NCI-H82 treated with DMSO at 0.1 percent for 48 hours (cell line): Measurements from ENCODE around the gene ATF7IP2.
"Not testable (repeated sequence)": the region's sequence is repeated elsewhere in the genome, so short reads cannot be mapped to it uniquely, and the experiment has no call there.

ENCODE experiments used
- DNase-seq: peaks from one replicate; lab custom pipeline; 2025; ENCODE audit not compliant: unreplicated experiment; lab: John Stamatoyannopoulos, UW

Gene ATF7IP2

DNA sequence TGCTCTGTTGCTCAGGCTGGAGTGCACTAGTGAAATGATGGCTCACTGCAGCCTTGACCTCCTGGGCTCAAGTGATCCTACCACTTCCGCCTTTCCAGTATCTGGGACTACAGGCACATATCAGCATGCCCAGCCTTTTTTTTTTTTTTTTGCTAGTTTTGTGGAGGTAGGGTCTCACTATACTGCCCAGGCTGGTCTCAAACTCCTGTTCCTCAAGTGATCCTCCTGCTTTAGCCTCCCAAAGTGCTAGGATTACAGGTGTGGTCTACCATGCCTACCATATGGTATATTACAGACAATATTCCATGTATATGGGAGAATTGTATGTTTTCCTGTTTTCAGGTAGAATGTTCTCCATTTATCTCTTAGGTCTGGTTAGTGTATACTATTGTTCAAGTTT is 12.3 kb upstream of the ATF7IP2 start:
- no peak for DNase-seq

DNA sequence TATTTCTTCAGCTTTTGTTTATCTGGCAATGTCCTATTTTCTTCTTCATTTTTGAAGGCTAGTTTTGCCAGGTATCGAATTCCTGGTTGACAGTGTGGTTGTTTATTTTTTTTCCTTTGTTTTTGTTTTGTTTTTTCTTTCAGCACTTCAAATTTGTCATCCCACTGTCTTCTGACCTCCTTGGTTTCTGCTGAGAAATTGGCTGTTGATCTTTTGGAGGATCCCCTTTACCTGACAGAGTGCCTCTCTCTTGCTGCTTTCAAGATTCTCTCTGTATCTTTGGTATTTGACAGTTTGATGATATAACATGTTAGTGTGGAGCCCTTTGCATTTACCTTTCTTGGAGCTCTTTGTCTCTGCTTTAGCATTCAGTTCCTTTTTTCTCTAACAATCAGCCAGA is 9.6 kb upstream of the ATF7IP2 start:
- no peak for DNase-seq

DNA sequence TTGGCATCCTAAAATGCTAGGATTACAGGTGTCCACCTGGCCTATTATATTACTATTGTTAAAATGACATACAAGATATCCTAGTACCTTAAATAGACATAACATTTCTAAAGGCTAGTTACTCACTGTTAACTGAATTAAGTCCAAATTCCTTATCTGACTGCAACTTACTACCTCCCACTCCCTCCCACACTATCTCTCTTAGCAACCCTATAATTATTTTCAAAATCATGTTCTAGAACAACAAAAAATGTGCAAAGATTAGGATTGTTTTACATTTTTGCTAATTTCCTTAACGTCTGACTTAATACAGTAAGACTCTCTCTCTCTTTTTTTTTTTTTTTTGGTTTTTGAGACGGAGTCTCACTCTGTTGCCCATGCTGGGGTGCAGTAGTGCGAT is 2.2 kb upstream of the ATF7IP2 start:
- no peak for DNase-seq

DNA sequence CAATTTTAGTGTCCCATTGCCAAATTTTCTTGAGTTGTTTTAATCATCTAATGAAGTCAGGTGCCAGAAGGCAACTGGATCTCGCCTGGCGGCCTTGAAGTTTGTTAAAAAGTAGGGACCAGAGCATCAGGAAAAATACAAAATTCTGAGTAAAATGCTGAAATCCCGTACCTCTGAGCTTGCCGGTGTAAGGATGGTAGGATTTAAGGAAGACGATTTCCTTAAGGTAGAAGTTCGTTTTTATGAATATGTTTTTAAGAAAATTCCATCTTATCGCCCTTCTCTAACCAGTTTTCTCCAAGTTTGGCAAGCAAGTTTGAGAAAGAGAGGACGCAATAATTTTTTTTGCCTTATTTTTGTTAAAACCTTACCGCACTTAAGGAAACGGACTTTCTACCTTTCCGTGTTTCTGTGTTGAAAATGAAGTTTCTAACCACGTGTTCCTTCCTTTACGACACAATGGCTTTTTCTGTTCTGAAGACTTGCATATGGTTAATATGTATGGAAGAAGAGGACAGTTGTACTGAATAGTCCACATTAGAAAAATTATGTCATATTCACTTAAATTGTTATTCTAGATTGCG is 748 bp downstream of the ATF7IP2 start:
- no peak for DNase-seq

DNA sequence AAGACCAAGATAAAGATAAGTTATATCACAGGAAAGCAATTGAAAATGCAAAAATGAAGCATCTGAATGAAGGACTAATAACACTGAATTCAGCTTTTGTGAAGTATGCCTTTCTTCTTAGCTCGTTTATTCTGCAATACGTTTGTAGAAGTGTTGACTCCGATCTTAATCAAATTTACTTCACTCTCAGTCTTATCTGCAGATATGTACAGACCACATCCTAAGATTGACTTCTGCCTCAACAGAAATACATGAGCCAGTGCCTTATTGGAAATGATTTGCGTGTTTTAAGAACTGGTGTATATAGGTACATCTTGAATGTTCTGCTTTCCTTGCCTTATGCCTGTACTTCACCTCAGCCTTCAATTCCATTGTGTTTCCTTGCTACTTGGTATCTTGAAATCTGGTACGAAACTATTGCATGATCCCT is 1.3 kb downstream of the ATF7IP2 start:
- no peak for DNase-seq

DNA sequence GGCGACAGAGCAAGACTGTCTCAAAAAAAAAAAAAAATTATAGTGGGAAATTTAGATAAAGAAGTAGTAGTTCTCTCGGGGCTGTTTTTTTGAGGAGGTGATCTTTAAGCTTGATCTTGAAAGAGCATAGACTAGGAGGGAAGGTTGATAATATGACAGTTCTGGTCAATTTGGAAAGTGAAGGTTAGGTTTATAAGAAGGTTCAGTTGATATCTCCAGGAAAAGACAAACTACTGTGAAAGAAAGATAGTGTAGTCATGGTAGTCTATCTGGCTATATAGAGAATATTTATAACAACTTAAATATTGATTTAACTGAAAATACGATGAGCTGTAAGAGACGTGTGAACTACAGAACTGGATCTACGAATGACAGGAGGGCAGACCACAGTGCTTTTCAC is 3.1 kb downstream of the ATF7IP2 start:
- no peak for DNase-seq

DNA sequence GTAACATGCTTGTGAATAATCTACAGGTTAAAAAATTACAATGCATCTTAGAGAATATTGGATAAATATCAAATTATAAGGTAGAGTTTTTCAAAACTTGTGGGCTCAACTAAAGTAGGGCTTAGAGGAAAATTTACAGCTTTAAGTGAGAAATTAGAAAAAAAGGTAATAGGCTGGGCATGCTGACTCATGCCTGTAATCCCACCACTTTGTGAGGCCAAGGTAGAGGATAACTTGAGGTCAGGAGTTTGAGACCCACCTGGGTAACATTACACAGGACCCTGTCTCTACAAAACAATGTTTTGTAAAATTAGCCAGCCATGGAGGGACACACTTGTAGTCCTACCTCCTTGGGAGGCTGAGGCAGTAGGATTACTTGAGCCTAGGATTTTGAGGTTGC is 4.5 kb downstream of the ATF7IP2 start:
- DNase-seq, result no peak

DNA sequence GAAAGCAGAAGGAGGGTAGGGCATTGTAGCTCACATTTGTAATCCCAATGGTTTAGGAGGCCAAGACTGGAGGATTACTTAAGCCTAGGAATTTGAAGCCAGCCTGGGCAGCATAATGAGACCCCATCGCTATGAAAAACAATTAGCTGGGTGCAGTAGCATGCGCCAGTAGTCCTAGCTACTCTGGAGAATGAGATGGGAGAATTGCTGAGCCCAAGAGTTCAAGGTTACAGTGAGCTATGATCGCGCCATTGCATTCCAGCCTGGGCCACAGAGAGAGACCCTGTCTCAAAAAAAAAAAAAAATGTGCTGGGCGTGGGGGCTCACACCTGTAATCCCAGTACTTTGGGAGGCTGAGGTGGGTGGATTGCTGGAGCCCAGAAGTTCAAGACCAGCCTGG is 5.0 kb downstream of the ATF7IP2 start:
- DNase-seq, result no peak

DNA sequence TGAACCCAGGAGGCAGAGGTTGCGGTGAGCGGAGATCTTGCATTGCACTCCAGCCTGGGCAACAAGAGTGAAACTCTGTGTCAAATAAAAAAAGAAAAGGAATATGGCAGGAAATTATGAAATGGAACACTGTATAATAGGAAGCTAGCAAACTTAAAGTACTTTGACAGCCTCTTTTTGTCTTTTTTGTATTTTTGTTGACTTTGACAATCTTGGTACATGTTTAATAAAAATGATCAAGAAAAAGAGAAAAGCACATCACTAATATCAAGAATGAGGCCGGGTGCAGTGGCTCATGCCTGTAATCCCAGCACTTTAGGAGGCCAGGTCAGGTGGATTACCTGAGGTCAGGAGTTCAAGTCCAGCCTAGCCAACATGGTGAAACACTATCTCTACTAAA is 5.5 kb downstream of the ATF7IP2 start:
- no peak for DNase-seq

DNA sequence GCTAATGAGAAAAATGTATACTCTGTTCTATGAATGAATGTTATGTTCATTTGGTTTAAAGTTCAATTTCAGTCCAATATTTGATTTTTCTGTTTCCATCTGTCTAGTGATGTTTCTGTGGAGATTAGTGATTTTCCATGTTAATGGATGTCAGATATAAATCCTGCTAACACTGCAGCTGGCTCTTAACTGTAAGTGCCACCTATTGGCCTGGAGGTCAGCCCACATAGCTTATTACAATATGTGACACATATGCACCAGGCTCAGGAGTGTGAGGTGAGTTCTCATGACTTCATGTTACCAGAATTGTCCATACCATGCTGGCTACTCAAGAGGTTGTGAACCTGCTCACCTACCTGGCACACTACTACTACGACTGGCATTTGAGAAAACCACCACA is 17.1 kb downstream of the ATF7IP2 start:
- no peak for DNase-seq

DNA sequence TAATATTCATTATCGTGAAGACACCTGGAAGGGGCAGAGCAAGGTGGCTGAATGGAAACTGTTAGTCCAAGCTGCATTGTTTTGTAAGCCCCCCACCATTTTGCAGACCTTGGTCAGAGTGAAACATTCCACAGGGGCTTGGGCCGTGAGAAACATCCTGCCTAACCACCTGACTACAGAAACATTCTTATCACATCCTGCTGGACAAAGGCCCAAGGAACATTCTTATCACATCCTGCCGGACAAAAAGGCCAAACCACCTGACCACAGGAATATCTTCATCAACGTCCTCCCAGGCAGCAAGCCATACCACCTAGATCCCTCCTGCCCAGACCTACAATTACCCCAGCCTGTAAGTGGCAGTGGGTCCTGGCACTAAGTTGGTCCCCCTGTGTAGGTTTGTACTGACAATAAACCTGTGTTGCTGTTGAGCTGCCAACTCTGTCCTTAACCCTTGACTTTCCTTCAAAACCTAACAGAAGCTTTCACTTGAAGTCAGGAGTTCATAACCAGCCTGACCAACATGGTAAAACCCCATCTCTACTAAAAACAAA is 19.6 kb downstream of the ATF7IP2 start:
- DNase-seq, result no peak

DNA sequence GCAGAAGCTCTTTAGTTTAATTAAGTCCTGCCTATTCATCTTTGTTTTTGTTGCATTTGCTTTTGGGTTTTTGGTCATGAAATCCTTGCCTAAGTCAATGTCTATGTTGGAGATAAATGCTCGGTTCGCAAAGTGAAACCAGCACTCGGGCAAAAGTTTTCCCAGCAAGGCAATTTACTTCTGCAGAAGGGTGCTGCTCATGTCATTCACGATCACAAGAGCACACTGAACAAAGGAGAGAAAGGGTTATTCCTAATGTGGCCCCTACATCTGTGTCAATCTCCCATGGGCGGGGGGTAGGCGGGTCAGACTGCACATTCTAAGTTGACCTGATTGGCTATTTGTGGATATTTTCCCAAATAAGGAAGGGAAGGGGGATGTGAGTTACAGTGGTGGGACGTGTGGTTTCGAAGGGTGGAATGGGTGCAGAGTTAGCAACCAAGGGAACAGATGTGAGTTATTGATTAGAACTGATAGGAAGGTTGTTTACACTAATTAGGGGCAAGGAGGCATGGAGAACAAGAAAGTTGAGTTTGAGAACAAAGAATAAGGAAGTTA is 23.0 kb downstream of the ATF7IP2 start:
- no peak for DNase-seq

DNA sequence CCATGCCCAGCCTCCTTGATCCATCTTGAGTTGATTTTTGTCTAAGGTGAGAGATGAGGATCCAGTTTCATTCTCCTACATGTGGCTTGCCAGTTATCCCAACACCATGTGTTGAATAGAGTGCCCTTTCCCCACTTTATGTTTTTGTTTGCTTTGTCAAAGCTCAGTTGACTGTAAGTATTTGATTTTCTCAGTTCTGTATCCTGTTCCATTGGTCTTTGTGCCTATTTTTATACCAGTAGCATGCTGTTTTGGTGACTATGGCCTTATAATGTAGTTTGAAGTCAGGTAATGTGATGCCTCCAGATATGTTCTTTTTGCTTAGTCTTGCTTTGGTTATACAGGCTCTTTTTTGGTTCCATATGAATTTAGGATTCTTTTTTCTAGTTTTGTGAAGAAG is 23.9 kb downstream of the ATF7IP2 start:
- DNase-seq, result not testable (repeated sequence)

DNA sequence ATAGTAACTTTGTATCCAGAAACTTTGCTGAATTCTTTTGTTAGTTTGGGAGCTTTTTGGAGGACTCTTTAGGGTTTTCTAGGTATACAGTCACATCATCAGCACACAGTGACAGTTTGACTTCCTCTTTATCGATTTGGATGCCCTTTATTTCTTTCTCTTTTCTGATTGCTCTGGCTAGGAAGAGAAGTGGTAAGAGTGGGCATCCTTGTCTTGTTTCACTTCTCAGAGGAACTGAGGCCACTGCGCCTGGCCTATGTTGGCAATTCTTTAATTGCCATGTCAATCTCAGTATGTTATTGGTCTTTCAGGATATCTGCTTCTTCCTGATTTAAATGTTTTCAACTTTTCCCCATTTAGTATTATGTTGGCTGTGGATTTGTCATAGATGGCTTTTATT is 24.6 kb downstream of the ATF7IP2 start:
- DNase-seq, result no peak

DNA sequence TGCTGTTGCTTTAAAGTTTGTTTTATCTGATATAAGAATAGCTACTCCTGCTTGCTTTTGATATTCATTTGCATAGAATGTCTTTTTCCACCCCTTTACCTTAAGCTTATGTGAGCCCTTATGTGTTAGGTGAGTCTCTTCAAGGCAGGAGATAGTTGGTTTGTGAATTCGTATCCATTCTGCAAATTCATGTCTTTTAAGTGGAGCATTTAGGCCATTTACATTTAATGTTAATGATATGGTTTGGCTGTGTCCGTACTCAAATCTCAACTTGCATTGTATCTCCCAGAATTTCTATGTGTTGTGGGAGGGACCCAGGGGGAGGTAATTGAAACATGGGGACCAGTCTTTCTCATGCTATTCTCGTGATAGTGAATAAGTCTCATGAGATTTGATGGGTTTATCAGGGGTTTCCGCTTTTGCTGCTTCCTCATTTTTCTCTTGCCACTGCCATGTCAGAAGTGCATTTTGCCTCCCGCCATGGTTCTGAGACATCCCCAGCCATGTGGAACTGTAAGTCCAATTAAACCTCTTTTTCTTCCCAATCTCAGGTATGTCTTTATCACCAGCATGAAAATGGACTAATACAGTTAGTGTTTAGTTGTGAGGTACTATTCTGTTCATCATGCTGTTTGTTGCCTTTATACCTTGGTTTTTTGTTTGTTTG is 27.2 kb downstream of the ATF7IP2 start:
- DNase-seq, result no peak

DNA sequence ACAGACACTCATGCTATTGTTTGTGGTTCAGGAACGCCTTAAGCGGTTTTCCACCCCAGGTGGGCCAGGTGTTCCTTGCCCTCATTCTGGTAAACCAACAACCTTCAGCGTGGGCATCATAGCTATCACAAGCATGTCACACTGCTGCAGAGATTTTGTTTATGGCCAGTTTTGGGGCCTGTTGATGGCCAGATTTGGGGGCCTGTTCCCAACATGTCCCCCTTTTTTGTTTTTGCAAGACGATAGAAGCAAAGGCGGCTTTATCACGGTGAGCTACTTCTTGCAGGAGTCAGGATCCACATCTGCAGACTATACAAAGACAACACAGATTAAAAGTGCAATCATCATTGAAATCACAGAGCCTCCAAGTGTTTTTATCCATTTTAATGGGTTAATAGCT is 32.3 kb downstream of the ATF7IP2 start:
- DNase-seq, result not testable (repeated sequence)

DNA sequence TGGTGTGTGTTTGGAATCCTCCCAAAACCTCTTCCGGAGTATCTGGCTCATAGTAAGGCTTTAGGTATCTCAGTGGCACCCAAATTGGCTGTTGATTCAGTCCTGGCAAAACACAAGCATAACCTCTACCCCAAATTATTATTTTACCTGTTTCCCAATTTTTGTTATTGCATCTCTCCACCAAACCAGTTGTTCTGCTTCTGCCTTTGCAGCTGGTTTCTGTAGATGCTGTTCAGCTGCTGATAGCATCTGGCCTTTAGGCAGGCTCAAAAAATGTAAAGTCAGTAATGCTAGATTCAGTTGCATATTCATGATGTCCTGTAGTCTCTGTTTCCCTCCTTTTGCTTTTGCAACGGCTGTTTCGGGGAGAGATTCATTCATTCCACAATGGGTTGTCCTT is 33.8 kb downstream of the ATF7IP2 start:
- no peak for DNase-seq

DNA sequence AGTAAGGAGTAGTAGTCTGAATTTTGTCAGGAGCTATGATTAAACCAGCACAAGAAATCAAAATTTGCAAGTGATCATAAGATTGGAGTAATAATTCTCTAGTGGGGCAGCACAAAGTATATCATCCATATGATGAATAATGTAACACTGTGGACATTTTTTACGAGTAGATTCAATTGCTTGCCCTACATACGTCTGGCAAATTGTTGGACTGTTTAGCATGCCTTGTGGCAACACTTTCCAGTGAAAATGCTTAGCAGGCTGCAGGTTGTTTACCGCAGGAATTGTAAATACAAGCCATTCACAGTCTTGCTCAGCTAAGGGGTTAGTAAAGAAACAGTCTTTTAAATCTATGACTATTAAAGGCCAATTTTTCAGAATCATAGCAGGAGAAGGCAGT is 35.7 kb downstream of the ATF7IP2 start:
- no peak for DNase-seq

DNA sequence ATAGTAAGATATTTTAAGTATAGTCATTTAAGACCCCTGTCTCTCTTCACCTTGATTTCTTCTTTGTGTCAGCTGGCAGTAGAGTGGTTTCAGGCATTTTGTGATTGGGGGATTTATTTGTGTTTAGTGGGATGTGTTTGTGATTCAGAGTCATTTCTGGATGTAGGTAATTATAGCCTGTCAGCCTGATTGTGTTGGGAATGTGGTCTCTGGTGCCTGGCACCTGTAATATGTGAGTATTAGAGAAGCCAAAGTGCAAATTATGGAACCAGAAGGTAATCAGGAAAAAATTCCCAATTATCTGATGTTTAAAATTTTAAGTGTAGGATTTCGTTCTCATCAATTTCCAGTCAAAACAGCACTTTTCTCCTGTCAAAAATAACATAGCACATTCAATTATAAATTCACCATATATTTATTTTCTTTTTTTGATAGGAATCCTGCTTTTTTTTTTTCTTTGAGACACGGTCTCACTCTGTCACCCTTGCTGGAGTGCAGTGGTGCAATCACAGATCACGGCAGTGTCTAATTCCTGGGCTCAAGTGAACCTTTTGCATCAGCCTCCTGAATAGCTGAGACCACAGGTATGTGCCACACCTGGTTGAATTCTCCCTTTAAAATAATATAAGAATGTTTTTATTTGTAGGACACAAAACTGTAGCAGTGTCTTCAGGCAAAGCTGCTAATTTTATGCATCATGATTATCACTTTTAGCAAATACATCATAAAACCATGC is 42.7 kb downstream of the ATF7IP2 start:
- no peak for DNase-seq

DNA sequence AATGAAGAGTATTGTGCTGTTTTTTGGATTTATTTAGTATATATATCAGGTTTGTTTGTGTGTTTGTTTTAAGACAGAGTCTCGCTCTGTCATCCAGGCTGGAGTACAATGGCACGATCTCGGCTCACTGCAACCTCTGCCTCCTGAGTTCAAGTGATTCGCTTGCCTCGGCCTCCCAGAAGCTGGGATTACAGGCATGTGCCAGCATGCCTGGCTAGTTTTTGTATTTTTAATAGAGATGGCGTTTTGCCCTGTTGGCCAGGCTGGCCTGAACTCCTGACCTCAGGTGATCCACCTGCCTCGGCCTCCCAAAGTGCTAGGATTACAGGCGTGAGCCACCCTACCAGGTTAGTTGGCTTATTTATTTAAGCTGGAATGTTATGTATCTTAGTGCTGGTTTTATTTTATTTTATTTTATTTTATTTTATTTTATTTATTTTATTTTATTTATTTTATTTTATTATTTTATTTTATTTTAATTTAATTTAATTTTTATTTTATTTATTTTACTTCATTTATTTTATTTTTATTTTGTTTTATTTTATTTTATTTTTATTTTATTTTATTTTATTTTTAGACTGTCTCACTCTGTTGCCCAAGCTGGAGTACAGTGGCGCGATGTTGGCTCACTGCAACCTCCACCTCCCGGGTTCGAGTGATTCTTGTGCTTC is 43.6 kb downstream of the ATF7IP2 start:
- DNase-seq, result not testable (repeated sequence)

DNA sequence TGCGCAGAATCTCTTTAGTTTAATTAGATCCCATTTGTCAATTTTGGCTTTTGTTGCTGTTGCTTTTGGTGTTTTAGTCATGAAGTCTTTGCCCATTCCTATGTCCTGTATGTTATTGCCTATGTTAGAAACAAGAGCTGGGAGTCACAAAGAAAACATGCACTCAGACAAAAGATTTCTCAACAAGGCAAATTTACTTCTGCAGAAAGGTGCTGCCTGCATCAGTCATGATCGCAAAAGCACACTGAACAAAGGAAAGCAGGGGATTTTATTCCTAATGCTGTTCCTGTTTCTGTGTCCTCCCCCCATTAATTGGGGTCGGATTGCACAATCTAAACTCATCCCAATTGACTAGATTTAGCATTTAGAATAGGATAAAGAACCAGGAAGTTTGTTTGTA is 55.9 kb downstream of the ATF7IP2 start:
- DNase-seq, result no peak
